HG03575 (cell line): ENCODE results near the gene SUSD1.

Experiments used
- ATAC-seq: cut with Tn5 transposase; IDR thresholded peaks from one replicate; pipeline ENCODE4 v1.9.1; 2021; ENCODE audit not compliant: unreplicated experiment, insufficient number of reproducible peaks, low FRiP score; ENCODE audit errors: extremely low read depth

Gene SUSD1

GRCh38 chr9:112050544-112051475, 124.3 kb downstream of the SUSD1 start:
- no peak for ATAC-seq

- no peak for ATAC-seq
Measured at GRCh38 chr9:112049811-112050516, 125.1 kb downstream of the SUSD1 start.

GRCh38 chr9:112048924-112049691, 126.0 kb downstream of the SUSD1 start:
- no peak for ATAC-seq

GRCh38 chr9:112047538-112048066, 127.5 kb downstream of the SUSD1 start:
- ATAC-seq = no peak

- no peak for ATAC-seq
Measured at GRCh38 chr9:112046181-112046580, 128.9 kb downstream of the SUSD1 start.

- no peak for ATAC-seq
Measured at GRCh38 chr9:112044881-112045280, 130.2 kb downstream of the SUSD1 start.

GRCh38 chr9:112044186-112044585, 130.9 kb downstream of the SUSD1 start:
- no peak for ATAC-seq

GRCh38 chr9:112043423-112043822, 131.7 kb downstream of the SUSD1 start:
- no peak for ATAC-seq

GRCh38 chr9:112042769-112043168, 132.3 kb downstream of the SUSD1 start:
- ATAC-seq = no peak

GRCh38 chr9:112042244-112042638, 132.9 kb downstream of the SUSD1 start:
- ATAC-seq = no peak

GRCh38 chr9:112041536-112042243, 133.4 kb downstream of the SUSD1 start:
- ATAC-seq = no peak

GRCh38 chr9:112041199-112041535, 133.9 kb downstream of the SUSD1 start:
- ATAC-seq = no peak

GRCh38 chr9:112038017-112038408, 137.1 kb downstream of the SUSD1 start:
- no peak for ATAC-seq

GRCh38 chr9:112037281-112038016, 137.6 kb downstream of the SUSD1 start:
- no peak for ATAC-seq

GRCh38 chr9:112035166-112035826, 139.8 kb downstream of the SUSD1 start:
- ATAC-seq = no peak

GRCh38 chr9:112034216-112034611, 140.9 kb downstream of the SUSD1 start:
- no peak for ATAC-seq

- no peak for ATAC-seq
Measured at GRCh38 chr9:112033237-112034215, 141.6 kb downstream of the SUSD1 start.
